Mammary epithelial cell (primary cell): ENCODE data around the gene F8.

Experiments
- CTCF ChIP-seq, 2 donors: IDR thresholded peaks in 1 of 2; conservative IDR thresholded peaks in 1 of 2; 2 replicates each; pipeline ENCODE4 v1.5.1; 2011 to 2012; ENCODE audit warnings: inconsistent platforms in 2 of 2, low read length in 2 of 2, mild to moderate bottlenecking in 2 of 2, control low read depth in 1 of 2, low read depth in 1 of 2; ENCODE audit not compliant: insufficient read depth in 1 of 2; ENCODE audit errors: extremely low read depth in 1 of 2
- EZH2 ChIP-seq: IDR thresholded peaks from 2 replicates; pipeline ENCODE4 v1.6.1; 2012; ENCODE audit warnings: low read length, inconsistent platforms, borderline replicate concordance

GRCh38 chrX:155054255-155054654, 31.7 kb upstream of the F8 start:
- no peak for TF ChIP-seq CTCF (conservative IDR thresholded peaks at IDR 0.05 in 1 of 2, IDR thresholded peaks at IDR 0.05 in 1 of 2; ENCODE audit: extremely low read depth in 1 of 2, insufficient read depth in 1 of 2, low read depth in 1 of 2, low read length in 2 of 2)
- no peak for TF ChIP-seq EZH2
